HL-60/S4 treated with phorbol 12-myristate 13-acetate at 8.2 ng/mL for 4 days and 3 days (cell line): ENCODE results near the gene SCRT2.

ENCODE experiments used
- in situ Hi-C: fragments of 300-500 bp; cut with MboI; formaldehyde crosslinking; loops from 2 replicates; pipeline ENCODE4 v1.15.0; 2022; ENCODE audit warnings: low sequenced_read_pairs

SCRT2 gene

GRCh38 chr20:653590-654416 is 21.8 kb downstream of the SCRT2 start:
- in situ Hi-C loops, result no loop called here

- in situ Hi-C loops, result no loop called here
Measured at GRCh38 chr20:653110-653589, 22.5 kb downstream of the SCRT2 start, which contains the start of gene SRXN1. Gene SRXN1 (minus strand): TSS chr20:653200. CDS start chr20:653185, 15 bp downstream.

- in situ Hi-C loops, result no loop called here
Measured at GRCh38 chr20:652615-653109, 22.9 kb downstream of the SCRT2 start.

- in situ Hi-C loops, result no loop called here
Measured at GRCh38 chr20:651713-652614, 23.6 kb downstream of the SCRT2 start.

GRCh38 chr20:650954-651353 is 24.6 kb downstream of the SCRT2 start:
- in situ Hi-C loops, result no loop called here

- in situ Hi-C loops, result no loop called here
Measured at GRCh38 chr20:650281-650680, 25.3 kb downstream of the SCRT2 start.

GRCh38 chr20:647479-648019 is 28.1 kb downstream of the SCRT2 start:
- in situ Hi-C loops, result loop anchor here (10.0 kb wide), 1 partner anchor 83 kb away; no protein-coding TSS in a partner anchor

GRCh38 chr20:646868-647233 is 28.8 kb downstream of the SCRT2 start:
- in situ Hi-C loops, result loop anchor here (10.0 kb wide), 1 partner anchor 82 kb away; no protein-coding TSS in a partner anchor

GRCh38 chr20:646107-646867 is 29.3 kb downstream of the SCRT2 start:
- in situ Hi-C loops, result loop anchor here (10.0 kb wide), 1 partner anchor 81 kb away; no protein-coding TSS in a partner anchor

- in situ Hi-C loops, result loop anchor here (10.0 kb wide), 1 partner anchor 81 kb away; no protein-coding TSS in a partner anchor
Measured at GRCh38 chr20:645318-646106, 30.1 kb downstream of the SCRT2 start.

GRCh38 chr20:644692-645317 is 30.8 kb downstream of the SCRT2 start:
- in situ Hi-C loops, result loop anchor here (10.0 kb wide), 1 partner anchor 80 kb away; no protein-coding TSS in a partner anchor

- in situ Hi-C loops, result loop anchor here (10.0 kb wide), 1 partner anchor 78 kb away; no protein-coding TSS in a partner anchor
Measured at GRCh38 chr20:642398-643174, 33.0 kb downstream of the SCRT2 start.

GRCh38 chr20:642013-642397 is 33.6 kb downstream of the SCRT2 start:
- in situ Hi-C loops, result loop anchor here (10.0 kb wide), 1 partner anchor 77 kb away; no protein-coding TSS in a partner anchor

GRCh38 chr20:641516-641875 is 34.1 kb downstream of the SCRT2 start:
- in situ Hi-C loops, result loop anchor here (10.0 kb wide), 1 partner anchor 77 kb away; no protein-coding TSS in a partner anchor

- in situ Hi-C loops, result loop anchor here (10.0 kb wide), 1 partner anchor 76 kb away; no protein-coding TSS in a partner anchor
Measured at GRCh38 chr20:640674-641515, 34.7 kb downstream of the SCRT2 start.

- in situ Hi-C loops, result no loop called here
Measured at GRCh38 chr20:638579-638978, 37.0 kb downstream of the SCRT2 start.

GRCh38 chr20:637559-637958 is 38.0 kb downstream of the SCRT2 start:
- in situ Hi-C loops, result no loop called here
